GM21360 (cell line): ENCODE measurements around the gene AUTS2.

Experiments used
- ATAC-seq: cut with Tn5 transposase; IDR thresholded peaks from one replicate; pipeline ENCODE4 v1.9.1; 2021; ENCODE audit warnings: mild to moderate bottlenecking, moderate library complexity; ENCODE audit not compliant: unreplicated experiment

AUTS2 gene

GRCh38 chr7:70836279-70836678 is 1238.0 kb downstream of the AUTS2 start:
- ATAC-seq = no peak

- no peak for ATAC-seq
These were observed 1238.7 kb downstream of the AUTS2 start for GRCh38 chr7:70836946-70837345.

- no peak for ATAC-seq
These were observed 1239.3 kb downstream of the AUTS2 start for GRCh38 chr7:70837589-70837988.

- no peak for ATAC-seq
These were observed 1240.1 kb downstream of the AUTS2 start for GRCh38 chr7:70838292-70838907.
